Right forelimb (tissue), 1 donor: ENCODE data around the gene PDGFD.

Experiments
- DNase-seq: peaks from one replicate; pipeline ENCODE4 v3.0.0-alpha.2; 2018

The PDGFD gene

GRCh38 chr11:103994518-103994917 lies 169.4 kb downstream of the PDGFD start:
- no peak for DNase-seq

- DNase-seq = no peak
Measured at GRCh38 chr11:103994094-103994493, 169.9 kb downstream of the PDGFD start.

GRCh38 chr11:103993507-103993906 lies 170.4 kb downstream of the PDGFD start:
- DNase-seq = no peak

- no peak for DNase-seq
Measured at GRCh38 chr11:103988595-103988969, 175.4 kb downstream of the PDGFD start.

- DNase-seq = no peak
Measured at GRCh38 chr11:103987629-103988594, 176.0 kb downstream of the PDGFD start.

GRCh38 chr11:103985041-103985440 lies 178.9 kb downstream of the PDGFD start:
- DNase-seq = no peak

GRCh38 chr11:103980108-103980507 lies 183.8 kb downstream of the PDGFD start:
- no peak for DNase-seq

GRCh38 chr11:103978616-103979595 lies 185.0 kb downstream of the PDGFD start:
- DNase-seq = no peak

- DNase-seq = no peak
Measured at GRCh38 chr11:103972013-103972412, 191.9 kb downstream of the PDGFD start.

- DNase-seq = no peak
Measured at GRCh38 chr11:103970701-103971249, 193.2 kb downstream of the PDGFD start.

GRCh38 chr11:103968685-103969084 lies 195.3 kb downstream of the PDGFD start:
- no peak for DNase-seq

GRCh38 chr11:103967985-103968384 lies 196.0 kb downstream of the PDGFD start:
- no peak for DNase-seq

GRCh38 chr11:103964390-103964789 lies 199.6 kb downstream of the PDGFD start:
- DNase-seq = no peak

- no peak for DNase-seq
Measured at GRCh38 chr11:103963648-103964047, 200.3 kb downstream of the PDGFD start.

GRCh38 chr11:103961010-103961409 lies 202.9 kb downstream of the PDGFD start:
- DNase-seq = no peak

GRCh38 chr11:103960108-103960507 lies 203.8 kb downstream of the PDGFD start:
- DNase-seq = no peak

- no peak for DNase-seq
Measured at GRCh38 chr11:103959279-103959942, 204.5 kb downstream of the PDGFD start.

- DNase-seq = no peak
Measured at GRCh38 chr11:103958475-103959215, 205.3 kb downstream of the PDGFD start.

GRCh38 chr11:103953797-103954486 lies 210.0 kb downstream of the PDGFD start:
- no peak for DNase-seq

- no peak for DNase-seq
Measured at GRCh38 chr11:103949781-103950180, 214.2 kb downstream of the PDGFD start.

GRCh38 chr11:103948187-103948763 lies 215.7 kb downstream of the PDGFD start:
- no peak for DNase-seq
